HG03354 (cell line): ENCODE measurements around the gene DZIP1L.
"Not testable (repeated sequence)": the region's sequence is repeated elsewhere in the genome, so short reads cannot be mapped to it uniquely, and the experiment has no call there.

Source experiments
- ATAC-seq: cut with Tn5 transposase; IDR thresholded peaks from one replicate; pipeline ENCODE4 v1.9.1; 2021; ENCODE audit warnings: mild to moderate bottlenecking; ENCODE audit not compliant: unreplicated experiment, poor library complexity, severe bottlenecking

The DZIP1L gene

DNA sequence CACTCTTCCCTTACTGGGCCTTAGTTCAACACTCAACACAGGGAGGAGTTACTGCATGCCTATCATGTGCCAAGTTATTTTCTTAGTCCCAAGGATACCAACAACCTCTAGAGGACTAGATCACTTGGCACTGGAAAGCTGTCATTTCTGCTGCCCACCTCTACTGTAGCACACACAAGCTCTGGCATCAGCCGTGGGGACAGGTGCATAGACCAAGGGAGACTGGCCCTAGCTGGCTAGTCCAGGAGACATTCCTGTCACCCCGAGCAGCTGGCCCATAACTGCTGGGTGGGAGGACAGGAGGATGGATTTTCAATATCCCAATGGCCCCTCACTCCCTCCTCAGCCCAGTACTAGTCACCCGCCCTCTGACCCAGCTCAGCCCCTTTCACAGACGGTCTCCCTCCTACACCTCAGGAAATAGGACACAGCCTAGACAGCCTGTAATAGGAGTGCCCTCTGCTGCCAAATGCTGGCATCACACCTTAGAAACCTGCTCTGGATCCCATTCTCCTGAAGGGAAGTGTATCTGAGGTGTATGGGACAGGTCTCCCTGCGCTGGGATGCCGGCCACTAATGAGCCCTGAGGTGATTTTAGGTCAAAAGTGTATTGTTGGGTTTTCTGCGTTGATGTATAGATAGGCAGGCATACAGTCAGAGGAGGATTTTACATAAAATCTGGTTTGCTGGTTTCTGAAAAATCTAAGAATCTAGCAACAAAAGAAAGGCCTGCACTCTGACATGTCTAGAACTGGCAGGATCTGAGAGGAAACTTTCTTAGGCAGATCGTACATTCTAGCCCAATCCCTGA lies 3.4 kb upstream of the DZIP1L start:
- ATAC-seq, result peak; percentile 72

DNA sequence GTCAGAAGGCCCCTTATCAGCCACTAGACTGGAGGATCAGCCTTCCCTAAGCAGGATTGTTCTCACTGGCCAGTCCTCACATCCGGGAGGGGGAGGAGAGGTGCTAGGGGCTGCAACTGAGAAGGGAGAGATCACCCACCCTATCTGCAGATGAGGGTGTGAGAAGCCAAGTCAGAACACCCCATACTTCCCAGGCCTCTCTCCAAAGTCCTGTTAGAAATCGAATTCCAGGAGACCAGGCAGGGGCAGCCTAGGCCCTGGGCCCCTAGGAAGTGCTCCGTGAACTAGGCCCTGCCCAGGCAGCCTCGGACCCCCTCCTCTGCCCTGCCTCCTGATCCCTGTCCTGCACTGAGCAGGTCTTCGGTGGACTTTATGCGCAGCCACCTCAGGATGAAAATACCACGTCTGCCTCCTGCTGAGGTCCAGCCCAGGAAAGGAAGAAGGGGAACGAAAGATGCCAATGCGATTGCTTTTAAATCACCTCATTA lies 933 bp downstream of the DZIP1L start:
- ATAC-seq, result no peak

DNA sequence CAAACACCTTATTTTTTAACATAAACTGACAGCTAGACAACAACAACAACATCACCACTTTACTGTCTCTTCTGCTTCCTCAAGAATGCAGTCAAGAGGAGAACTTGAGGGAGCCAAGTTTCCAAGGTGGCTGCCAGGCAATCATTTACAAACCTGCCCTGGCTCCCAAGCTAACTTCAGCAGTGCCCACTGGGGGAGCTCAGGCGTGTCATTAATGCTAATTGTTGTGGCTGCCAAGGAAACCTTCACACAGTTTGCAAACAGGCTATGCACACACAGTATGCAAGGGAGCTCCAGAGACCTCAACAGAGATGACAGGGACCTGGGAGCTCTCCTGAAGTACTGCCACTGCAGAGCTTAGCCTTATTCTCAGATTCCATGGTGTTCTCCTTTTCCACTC lies 2.1 kb downstream of the DZIP1L start:
- no peak for ATAC-seq

DNA sequence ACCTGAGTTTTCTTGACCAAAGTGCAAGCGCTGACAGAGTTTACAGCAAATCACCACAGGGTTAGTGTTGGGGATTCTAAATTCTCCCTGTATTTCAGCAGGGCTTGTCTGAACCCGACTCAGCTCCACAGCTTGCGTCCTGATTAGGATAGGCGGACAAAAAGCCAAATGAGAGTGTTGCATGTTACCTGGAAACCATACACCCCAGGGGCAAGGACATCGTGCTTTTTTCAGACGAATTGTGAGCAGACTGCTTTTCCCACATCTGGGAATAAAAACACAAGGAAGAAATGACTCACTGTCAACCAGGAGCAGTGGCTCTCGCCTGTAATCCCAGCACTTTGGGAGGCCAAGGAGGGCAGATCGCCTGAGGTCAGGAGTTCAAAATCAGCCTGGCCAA lies 3.0 kb downstream of the DZIP1L start:
- ATAC-seq, result no peak

DNA sequence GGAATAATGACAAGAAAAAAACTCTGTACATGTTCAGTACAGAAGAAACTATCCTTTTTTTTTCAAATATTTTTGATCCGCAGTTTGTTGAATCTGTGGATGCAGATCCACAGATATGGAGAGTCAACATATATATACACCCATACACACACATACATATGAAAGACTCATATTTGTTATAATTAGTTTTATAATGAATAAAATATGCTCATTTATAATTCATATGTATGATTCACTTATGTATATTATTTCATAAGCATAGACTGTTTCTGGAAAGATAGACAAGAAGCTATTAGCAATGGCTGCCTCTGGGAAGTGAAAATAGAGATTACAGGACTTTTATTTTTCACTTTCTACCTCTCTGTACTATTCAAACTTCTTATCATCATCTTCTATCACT lies 9.8 kb downstream of the DZIP1L start:
- no peak for ATAC-seq

DNA sequence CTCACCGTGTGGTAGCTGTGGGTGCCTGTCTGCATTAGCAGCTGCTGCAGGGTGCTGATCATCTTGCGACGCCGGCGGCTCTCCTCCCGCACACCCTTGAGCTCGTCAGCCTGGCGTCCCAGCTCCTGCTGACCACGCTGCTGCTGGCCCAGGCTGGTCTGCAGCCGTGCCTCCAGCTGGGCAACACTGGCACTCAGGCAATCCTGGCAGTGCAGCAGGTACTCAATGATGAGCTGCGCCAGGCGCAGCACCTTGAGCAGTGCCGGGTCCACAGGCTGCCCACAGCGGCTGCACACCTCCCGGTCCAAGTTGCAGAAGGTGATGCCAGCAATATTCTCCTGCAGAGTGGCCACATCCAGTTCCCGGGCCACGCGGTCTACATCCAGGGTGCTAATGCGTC lies 11.9 kb downstream of the DZIP1L start:
- ATAC-seq, result no peak

DNA sequence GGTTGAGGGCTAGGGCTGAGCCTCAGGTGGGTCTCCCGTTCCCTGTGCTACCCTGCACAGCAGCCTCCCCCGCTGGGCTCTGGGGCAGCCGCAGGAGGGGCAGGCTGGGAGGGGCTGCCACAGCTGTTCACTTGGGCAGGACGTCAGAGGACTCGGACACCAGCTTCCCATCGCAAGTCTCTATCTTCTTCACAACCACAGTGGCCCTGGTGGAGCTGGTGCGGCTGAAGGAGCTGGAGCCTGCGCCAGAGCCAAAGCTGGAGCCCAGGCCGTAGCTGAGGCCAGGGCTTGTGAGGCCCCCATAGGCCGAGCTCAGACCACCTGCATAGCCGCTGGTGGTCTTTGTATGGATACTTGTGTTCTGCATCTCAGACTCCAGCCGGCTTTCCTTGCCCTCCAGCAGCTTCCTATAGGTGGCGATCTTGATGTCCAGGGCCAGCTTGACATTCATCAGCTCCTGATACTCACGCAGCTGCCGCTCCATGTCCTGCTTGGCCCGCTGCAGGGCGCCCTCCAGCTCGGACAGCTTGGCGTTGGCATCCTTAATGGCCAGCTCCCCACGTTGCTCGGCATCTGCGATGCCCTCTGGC lies 14.0 kb downstream of the DZIP1L start:
- ATAC-seq, result not testable (repeated sequence)

DNA sequence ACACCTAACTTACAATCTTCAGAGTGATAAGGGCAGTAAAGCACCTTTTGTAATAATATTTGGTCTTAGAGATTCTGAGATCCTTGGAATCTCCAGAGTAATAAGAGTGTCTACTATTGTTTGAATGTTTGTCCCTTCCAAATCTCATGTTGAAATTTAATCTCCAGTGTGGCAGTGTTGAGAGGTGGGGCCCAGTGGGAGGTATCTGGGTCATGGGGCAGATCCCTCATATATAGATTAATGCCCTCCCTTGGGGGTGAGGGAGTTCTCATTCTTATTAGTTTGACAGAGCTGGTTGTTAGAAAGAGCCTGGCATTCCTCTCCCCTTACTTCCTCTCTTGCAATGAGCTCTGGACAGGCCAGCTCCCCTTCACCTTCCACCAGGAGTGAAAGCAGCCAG lies 16.0 kb downstream of the DZIP1L start:
- no peak for ATAC-seq

DNA sequence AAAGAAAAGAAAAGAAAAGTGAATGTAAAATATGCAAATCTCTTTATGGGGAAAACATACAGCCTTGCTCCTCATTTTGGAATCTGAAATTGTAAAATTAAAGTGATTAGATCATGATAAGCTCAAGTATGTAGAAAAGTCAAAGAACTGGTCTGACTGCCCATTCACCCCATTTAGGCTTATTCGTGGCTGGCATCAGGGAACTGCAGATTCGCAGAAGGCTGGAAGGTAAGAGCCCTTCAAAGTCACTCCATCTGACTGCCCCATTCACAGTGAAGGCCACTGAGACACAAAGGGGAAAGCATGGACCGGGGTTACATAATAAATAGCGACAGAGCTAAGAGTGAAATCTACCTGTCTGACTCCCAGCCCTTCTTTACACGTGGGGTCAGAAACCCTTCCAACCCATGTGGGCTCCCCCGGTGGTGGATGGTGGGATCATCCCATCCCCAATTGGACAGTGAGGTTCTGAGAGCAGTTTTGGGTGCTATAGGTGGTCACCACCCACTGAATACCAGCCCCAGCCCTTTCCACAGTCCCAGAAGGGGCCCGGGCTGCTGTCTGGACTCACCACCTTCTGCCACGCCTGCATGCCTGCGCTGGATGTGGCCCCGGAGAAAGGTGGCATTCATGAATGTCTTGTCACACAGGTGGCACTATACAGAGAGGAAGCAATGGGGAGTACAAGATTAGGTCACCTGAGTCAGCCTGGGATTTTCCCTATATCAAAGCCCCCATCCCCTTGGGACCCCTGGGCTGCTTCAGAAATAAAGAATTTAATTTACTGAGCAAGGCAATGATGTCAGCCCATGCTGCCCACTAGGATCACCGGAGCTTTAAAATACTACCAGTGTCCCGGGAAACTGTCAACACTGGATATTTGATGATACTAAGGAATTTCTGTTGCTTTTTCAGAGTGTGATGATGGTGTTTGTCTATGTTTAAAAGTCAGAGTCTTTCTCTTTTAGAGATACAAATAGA lies 17.9 kb downstream of the DZIP1L start:
- peak; percentile 70 for ATAC-seq

DNA sequence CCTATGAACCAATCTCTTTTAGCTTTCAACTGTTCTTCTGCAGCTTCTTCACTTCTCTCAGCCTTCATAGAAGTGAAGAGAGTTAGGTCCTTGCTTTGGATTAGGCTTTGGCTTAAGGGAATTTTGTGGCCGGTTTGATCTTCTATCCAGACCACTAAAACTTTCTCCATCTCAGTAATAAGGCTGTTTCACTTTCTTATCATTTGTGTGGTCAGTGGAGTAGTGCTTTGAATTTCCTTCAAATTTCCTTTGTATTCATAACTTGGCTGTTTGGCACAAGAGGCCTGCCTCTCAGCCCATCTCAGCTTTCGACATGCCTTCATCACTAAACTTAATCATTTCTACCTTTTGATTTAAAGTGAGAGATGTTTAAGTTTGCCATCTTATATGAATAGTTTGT lies 21.7 kb downstream of the DZIP1L start:
- ATAC-seq, result no peak

DNA sequence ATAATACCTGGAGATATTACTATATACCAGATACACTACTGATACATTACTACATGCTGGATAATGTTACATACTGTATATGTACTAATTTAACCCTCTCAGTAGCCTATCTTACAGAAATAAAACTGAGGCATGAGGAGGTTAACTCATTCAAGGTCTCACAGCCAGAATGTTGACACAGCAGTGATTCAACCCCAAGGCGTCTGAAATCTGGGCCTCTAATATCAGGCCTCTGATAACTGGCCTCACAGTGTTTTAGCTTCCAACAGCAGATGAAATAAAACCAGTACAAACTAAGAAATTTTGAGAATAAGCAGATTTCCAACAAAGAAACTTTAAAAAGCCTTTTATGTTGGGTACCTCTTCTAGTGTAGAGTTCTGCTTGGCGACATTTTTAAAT lies 23.4 kb downstream of the DZIP1L start:
- ATAC-seq, result no peak

DNA sequence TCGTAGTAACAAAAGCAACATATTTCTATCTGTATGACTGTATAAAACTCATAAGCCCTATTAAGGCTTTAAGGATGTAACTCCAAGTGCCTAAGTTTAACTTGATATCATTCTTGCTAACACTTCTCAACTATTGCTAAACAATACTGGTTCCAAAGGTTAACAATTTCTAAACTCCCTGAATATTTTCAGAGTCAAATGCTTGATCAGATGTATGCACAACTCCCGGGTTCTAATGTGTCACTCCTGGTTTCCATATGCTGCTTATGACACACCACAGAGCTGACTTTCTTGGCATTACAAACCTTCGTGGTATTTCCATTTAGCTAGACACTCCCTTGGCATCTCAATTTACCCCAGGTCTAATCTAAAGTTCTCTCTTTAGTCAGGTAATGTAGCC lies 26.3 kb downstream of the DZIP1L start:
- ATAC-seq, result no peak

DNA sequence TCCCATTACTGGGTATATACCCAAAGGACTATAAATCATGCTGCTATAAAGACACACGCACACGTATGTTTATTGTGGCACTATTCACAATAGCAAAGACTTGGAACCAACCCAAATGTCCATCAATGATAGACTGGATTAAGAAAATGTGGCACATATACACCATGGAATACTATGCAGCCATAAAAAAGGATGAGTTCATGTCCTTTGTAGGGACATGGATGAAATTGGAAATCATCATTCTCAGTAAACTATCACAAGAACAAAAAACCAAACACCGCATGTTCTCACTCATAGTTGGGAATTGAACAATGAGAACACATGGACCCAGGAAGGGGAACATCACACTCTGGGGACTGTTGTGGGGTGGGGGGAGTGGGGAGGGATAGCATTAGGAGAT lies 29.7 kb downstream of the DZIP1L start:
- ATAC-seq, result not testable (repeated sequence)

DNA sequence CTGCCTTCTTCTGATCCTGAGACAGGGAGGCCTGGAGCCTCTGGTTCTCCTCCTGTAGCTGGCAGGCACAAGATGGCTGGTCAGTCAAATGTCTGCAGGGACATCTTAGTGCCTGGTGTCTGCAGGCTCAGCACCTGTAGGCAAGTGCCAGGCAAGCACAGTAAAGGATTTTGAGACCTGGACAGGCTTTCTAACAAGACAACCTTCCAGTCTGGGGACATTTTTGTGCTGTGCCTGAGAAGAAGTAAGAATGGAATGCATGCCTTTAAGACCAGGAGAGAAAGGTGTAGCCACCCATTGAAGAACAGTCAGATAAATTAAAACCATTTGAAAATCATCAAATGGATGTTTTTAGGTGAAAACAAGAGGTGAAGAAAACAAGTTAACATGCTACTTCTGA lies 31.2 kb downstream of the DZIP1L start:
- no peak for ATAC-seq

DNA sequence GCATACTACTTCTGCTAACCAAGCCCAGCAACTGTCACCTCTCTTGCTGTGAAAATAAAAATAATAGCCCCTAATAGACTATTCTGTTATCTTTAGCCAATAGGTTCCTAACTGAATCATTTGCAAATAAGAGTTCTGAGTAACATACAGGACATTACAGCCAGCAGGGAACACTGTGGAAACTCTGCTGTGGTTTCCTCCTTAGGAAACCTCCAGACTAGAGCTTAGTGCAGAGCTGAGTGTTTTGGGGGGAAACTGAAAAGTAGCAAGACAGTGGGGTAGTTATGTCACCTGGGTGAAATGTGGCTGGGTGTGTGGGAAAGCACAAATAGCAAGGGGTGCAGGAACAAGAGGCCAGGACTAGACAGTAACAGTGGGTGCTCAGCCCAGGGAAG lies 32.4 kb downstream of the DZIP1L start:
- ATAC-seq, result peak; percentile 31

DNA sequence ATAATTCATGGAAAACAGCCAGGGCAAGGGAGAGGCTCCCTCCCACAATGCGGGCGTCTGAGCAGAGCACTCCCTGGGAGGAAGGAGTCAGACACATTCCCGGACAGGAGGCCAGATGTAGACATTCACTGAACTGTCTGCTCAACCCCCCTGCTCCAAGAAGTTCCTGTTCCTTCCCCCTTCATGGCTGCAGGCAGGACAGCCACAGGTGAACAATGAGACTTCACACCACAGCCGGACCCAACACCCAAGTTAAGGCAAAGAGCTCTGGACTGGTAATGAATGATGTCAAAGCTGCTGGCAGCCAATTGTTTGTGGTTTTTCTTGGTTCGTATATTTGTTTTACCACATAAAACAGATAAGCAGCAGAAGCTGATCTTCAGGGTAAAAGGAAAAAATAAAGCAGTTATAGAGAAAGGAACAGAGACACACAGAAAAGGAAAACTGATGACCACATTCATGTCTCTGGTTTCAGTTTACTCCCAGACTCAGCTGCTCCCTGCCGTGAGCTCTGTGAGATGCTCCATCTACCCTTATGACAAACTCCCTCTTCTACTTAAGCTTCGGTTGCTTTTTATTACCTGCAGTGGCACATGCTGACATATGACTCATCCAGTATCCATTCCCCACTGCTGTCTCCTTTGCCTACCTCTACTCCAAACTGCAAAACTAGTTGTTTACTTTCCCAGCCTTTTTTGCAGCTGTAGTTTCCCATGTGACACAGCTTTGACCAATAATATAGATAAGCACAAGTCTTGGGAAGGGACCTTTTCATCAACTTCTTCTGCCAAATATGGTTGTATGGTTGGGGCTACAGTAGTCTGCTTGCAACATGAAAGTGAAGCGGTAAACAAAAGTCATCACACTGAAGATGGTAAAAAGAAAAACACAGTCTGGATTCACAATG lies 33.1 kb downstream of the DZIP1L start:
- peak; percentile 73 for ATAC-seq

DNA sequence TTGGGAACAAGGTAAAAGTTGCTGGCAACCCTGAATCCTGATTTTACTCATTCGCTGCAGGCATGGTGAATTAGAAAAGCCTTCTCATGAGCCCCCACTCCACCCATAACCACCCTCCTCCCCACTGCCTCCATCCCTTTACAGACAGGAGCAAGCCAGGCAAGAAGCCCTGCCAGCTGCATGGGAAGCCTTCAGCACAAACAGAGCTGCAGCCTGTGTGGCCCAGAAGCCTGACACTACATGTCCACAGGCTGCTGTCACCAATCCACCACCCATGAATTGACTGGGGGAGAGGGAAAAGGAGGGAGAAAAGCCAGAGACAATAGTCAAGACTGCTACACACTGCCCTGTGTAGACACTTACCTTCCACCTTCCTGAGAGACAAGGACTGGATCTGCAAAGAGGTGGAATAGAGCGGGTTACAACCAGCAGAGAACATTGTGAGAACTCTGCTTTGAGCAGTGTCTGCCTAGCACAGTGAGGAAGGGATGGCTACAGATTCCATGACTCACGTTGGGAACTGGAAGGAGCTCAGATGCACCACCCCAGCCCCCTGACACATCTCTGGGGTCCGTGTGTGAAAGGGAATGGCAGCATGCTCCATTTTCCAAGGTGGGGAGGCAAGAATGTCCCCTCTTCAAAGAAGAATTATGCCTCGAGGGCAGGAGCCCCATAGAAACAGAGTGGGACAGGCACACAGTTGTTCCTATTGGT lies 33.9 kb downstream of the DZIP1L start:
- no peak for ATAC-seq

DNA sequence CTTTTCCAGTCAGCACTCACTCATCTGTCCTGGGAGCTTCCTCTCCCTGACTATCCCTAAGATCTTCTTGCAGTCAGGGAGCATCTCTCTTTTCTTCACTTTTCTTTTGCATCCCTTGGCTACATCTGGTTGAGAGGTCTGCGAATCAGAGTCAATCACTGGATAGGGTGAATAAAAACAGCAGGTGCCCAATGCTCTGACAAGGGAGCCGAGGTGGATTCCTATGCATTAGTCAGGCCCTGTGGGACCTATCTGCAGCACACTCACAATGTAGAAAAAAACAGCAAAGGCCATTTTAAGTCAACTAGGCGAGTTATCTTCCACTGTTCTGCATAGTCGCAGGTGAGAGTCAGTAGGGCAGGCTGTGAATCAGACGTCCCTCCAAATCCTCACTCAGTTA lies 35.5 kb downstream of the DZIP1L start:
- no peak for ATAC-seq

DNA sequence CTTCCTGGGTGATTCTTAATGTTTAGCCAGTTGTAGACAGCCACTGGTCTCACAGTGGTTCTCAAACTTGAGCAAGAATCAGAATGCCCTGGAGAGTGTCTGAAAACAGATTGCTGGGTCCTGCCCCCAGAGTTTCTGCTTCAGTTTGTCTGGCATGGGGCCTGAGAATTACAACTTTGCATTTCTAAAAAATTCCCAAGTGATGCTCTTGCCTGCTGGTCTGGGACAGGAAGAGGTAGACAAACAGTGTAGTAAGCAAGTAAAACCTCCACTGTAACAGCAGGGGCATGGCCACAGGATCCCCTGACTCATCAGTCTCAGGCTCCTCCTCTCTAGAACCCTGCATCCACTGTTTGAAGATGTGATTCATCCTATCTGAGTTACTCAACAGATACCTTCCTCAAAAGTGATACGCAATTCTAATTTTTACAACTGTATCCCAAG lies 36.5 kb downstream of the DZIP1L start:
- ATAC-seq, result no peak
